HepG2 (cell line): ENCODE results near the gene GPR17. TPM values are rescaled to one million over a fixed set of nuclear protein-coding genes. Genes with fewer than 3 reads are reported as not detected.

ENCODE experiments used
- ADNP ChIP-seq: sonication (generic); formaldehyde crosslinking; IDR thresholded peaks from 2 replicates; pipeline ENCODE4 v1.4.0; 2020; ENCODE audit warnings: missing genetic modification reagents
- ELF1 ChIP-seq: sonication (generic); formaldehyde crosslinking; IDR thresholded peaks from 2 replicates; pipeline ENCODE4 v1.4.0; 2020; ENCODE audit warnings: missing genetic modification reagents
- FOXO1 ChIP-seq: sonication (generic); formaldehyde crosslinking; IDR thresholded peaks from 2 replicates; pipeline ENCODE4 v1.4.0; 2020; ENCODE audit warnings: missing genetic modification reagents
- GFI1 ChIP-seq: sonication (generic); formaldehyde crosslinking; IDR thresholded peaks from 2 replicates; pipeline ENCODE4 v1.5.0; 2020; ENCODE audit warnings: missing genetic modification reagents, mild to moderate bottlenecking, borderline replicate concordance
- KLF12 ChIP-seq: sonication (generic); formaldehyde crosslinking; IDR thresholded peaks from 2 replicates; pipeline ENCODE4 v1.4.0; 2020; ENCODE audit warnings: missing genetic modification reagents, borderline replicate concordance
- MAFK ChIP-seq, 2 experiments: IDR thresholded peaks in 1 of 2; conservative IDR thresholded peaks in 1 of 2; 2 replicates each; pipeline ENCODE4 v1.6.1; 2011; ENCODE audit warnings: improper control_type of control experiment in 2 of 2, low read length in 2 of 2
- NCOA5 ChIP-seq: sonication (generic); formaldehyde crosslinking; IDR thresholded peaks from 2 replicates; pipeline ENCODE4 v1.4.0; 2020; ENCODE audit warnings: missing genetic modification reagents
- PHF8 ChIP-seq: sonication (generic); formaldehyde crosslinking; IDR thresholded peaks from 2 replicates; pipeline ENCODE4 v1.5.0; 2020; ENCODE audit warnings: missing genetic modification reagents
- REL ChIP-seq: sonication (generic); formaldehyde crosslinking; conservative IDR thresholded peaks from 2 replicates; pipeline ENCODE4 v1.8.0; 2022; ENCODE audit warnings: mild to moderate bottlenecking, missing genetic modification reagents, moderate library complexity
- ZBTB8A ChIP-seq: sonication (generic); formaldehyde crosslinking; IDR thresholded peaks from 2 replicates; pipeline ENCODE4 v1.4.0; 2020; ENCODE audit warnings: mild to moderate bottlenecking, low read depth, missing genetic modification reagents, borderline replicate concordance
- ZFX ChIP-seq: sonication (generic); formaldehyde crosslinking; IDR thresholded peaks from 2 replicates; pipeline ENCODE4 v1.4.0; 2020; ENCODE audit warnings: mild to moderate bottlenecking, low read depth, missing genetic modification reagents, moderate library complexity
- ZKSCAN8 ChIP-seq: IDR thresholded peaks from 2 replicates; pipeline ENCODE4 v1.6.1; 2016; ENCODE audit warnings: borderline replicate concordance, missing genetic modification reagents, missing compliant biosample characterization
- ZNF317 ChIP-seq: sonication (generic); formaldehyde crosslinking; IDR thresholded peaks from 2 replicates; pipeline ENCODE4 v1.5.0; 2020; ENCODE audit warnings: mild to moderate bottlenecking, missing genetic modification reagents
- polyA plus RNA-seq, 8 experiments: library from polyadenylated mRNA; depleted of rRNA in 3 of 8; stranded (reverse) in 7 of 8; unstranded in 1 of 8; fragments of >200 nt; fragmentation: Illumina TruSeq in 4 of 8; extraction: Trizol in 4 of 8; gene quantifications; 2 replicates each; pipeline versions ENCODE4 v1.2.1 to v1.2.3, GENCODE V29; 2011 to 2016; ENCODE audit warnings: low read depth in 4 of 8, missing spikeins in 1 of 8, mixed read lengths in 1 of 8; ENCODE audit not compliant: insufficient read depth in 1 of 8
- total RNA-seq, 5 experiments: library from RNA; depleted of rRNA; stranded (reverse); fragments of >200 nt; fragmentation: Illumina TruSeq; extraction: Trizol; gene quantifications; 2 replicates each; pipeline ENCODE4 v1.2.3, GENCODE V29; 2016; ENCODE audit warnings: low read depth in 1 of 5
- TF ChIP-seq, protein P1 (sequence below): sonication (generic); formaldehyde crosslinking; IDR thresholded peaks from 2 replicates; pipeline ENCODE4 v1.8.0; 2022; ENCODE audit warnings: low read depth, missing genetic modification reagents
- TF ChIP-seq, protein P2 (sequence below): sonication (generic); formaldehyde crosslinking; IDR thresholded peaks from 2 replicates; pipeline ENCODE4 v1.4.0; 2020; ENCODE audit warnings: missing genetic modification reagents, borderline replicate concordance
- TF ChIP-seq, protein P3 (sequence below): sonication (generic); formaldehyde crosslinking; IDR thresholded peaks from 2 replicates; pipeline ENCODE4 v1.4.0; 2020; ENCODE audit warnings: mild to moderate bottlenecking, missing genetic modification reagents
- TF ChIP-seq, protein P4 (sequence below): sonication (generic); formaldehyde crosslinking; conservative IDR thresholded peaks from 2 replicates; pipeline ENCODE4 v1.8.1; 2023; ENCODE audit warnings: missing genetic modification reagents

Gene GPR17
- total and polyA plus RNA-seq, 2 of the 13 experiments (the other 11 are each of a cell fraction or from before 2014, with no cell fraction given): not detected

DNA sequence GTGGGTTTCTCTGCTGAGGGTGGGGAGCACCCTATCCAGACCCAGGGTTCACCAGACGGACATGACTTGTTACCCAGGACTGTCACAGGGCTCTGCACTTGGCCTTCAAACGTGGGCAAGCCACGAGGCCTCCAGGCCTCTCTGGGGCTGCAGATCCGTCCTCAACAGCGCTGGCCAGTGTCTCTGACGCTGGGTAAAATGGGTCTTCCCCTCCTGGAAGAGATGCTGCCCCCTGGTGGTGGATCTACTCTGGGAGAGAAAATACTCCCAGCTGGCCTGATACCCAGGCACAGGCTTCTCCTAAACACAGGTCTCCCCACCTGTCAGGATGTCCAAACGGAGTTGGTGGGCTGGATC, 3.7 kb downstream of the GPR17 start (continued):
- TF ChIP-seq, protein P1, sequence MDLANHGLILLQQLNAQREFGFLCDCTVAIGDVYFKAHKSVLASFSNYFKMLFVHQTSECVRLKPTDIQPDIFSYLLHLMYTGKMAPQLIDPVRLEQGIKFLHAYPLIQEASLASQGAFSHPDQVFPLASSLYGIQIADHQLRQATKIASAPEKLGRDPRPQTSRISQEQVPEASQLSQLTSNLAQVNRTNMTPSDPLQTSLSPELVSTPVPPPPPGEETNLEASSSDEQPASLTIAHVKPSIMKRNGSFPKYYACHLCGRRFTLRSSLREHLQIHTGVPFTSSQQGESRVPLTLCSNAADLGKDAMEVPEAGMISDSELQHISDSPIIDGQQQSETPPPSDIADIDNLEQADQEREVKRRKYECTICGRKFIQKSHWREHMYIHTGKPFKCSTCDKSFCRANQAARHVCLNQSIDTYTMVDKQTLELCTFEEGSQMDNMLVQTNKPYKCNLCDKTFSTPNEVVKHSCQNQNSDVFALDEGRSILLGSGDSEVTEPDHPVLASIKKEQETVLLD: no peak
- TF ChIP-seq KLF12 (CRISPR knock-in tag) (no peak), ZBTB8A (CRISPR knock-in tag) (no peak), GFI1 (CRISPR knock-in tag) (no peak), ZNF317 (CRISPR knock-in tag) (no peak), PHF8 (CRISPR knock-in tag) (0 out of 2 replicates have a peak, but pooled peaks have one; percentile 19), ADNP (CRISPR knock-in tag) (no peak), MAFK (conservative IDR thresholded peaks at IDR 0.05 in 1 of 2, IDR thresholded peaks at IDR 0.05 in 1 of 2; ENCODE audit: low read length in 2 of 2) (no peak), NCOA5 (CRISPR knock-in tag) (no peak), ELF1 (no peak), ZKSCAN8 (CRISPR knock-in tag) (no peak), FOXO1 (CRISPR knock-in tag) (no peak), ZFX (CRISPR knock-in tag) (peak; percentile 73), REL (CRISPR knock-in tag) (no peak)
- TF ChIP-seq, protein P2, sequence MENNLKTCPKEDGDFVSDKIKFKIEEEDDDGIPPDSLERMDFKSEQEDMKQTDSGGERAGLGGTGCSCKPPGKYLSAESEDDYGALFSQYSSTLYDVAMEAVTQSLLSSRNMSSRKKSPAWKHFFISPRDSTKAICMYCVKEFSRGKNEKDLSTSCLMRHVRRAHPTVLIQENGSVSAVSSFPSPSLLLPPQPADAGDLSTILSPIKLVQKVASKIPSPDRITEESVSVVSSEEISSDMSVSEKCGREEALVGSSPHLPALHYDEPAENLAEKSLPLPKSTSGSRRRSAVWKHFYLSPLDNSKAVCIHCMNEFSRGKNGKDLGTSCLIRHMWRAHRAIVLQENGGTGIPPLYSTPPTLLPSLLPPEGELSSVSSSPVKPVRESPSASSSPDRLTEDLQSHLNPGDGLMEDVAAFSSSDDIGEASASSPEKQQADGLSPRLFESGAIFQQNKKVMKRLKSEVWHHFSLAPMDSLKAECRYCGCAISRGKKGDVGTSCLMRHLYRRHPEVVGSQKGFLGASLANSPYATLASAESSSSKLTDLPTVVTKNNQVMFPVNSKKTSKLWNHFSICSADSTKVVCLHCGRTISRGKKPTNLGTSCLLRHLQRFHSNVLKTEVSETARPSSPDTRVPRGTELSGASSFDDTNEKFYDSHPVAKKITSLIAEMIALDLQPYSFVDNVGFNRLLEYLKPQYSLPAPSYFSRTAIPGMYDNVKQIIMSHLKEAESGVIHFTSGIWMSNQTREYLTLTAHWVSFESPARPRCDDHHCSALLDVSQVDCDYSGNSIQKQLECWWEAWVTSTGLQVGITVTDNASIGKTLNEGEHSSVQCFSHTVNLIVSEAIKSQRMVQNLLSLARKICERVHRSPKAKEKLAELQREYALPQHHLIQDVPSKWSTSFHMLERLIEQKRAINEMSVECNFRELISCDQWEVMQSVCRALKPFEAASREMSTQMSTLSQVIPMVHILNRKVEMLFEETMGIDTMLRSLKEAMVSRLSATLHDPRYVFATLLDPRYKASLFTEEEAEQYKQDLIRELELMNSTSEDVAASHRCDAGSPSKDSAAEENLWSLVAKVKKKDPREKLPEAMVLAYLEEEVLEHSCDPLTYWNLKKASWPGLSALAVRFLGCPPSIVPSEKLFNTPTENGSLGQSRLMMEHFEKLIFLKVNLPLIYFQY (CRISPR knock-in tag): peak; percentile 85
- TF ChIP-seq, protein P3, sequence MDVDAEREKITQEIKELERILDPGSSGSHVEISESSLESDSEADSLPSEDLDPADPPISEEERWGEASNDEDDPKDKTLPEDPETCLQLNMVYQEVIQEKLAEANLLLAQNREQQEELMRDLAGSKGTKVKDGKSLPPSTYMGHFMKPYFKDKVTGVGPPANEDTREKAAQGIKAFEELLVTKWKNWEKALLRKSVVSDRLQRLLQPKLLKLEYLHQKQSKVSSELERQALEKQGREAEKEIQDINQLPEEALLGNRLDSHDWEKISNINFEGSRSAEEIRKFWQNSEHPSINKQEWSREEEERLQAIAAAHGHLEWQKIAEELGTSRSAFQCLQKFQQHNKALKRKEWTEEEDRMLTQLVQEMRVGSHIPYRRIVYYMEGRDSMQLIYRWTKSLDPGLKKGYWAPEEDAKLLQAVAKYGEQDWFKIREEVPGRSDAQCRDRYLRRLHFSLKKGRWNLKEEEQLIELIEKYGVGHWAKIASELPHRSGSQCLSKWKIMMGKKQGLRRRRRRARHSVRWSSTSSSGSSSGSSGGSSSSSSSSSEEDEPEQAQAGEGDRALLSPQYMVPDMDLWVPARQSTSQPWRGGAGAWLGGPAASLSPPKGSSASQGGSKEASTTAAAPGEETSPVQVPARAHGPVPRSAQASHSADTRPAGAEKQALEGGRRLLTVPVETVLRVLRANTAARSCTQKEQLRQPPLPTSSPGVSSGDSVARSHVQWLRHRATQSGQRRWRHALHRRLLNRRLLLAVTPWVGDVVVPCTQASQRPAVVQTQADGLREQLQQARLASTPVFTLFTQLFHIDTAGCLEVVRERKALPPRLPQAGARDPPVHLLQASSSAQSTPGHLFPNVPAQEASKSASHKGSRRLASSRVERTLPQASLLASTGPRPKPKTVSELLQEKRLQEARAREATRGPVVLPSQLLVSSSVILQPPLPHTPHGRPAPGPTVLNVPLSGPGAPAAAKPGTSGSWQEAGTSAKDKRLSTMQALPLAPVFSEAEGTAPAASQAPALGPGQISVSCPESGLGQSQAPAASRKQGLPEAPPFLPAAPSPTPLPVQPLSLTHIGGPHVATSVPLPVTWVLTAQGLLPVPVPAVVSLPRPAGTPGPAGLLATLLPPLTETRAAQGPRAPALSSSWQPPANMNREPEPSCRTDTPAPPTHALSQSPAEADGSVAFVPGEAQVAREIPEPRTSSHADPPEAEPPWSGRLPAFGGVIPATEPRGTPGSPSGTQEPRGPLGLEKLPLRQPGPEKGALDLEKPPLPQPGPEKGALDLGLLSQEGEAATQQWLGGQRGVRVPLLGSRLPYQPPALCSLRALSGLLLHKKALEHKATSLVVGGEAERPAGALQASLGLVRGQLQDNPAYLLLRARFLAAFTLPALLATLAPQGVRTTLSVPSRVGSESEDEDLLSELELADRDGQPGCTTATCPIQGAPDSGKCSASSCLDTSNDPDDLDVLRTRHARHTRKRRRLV (CRISPR knock-in tag): no peak
- TF ChIP-seq, protein P4, sequence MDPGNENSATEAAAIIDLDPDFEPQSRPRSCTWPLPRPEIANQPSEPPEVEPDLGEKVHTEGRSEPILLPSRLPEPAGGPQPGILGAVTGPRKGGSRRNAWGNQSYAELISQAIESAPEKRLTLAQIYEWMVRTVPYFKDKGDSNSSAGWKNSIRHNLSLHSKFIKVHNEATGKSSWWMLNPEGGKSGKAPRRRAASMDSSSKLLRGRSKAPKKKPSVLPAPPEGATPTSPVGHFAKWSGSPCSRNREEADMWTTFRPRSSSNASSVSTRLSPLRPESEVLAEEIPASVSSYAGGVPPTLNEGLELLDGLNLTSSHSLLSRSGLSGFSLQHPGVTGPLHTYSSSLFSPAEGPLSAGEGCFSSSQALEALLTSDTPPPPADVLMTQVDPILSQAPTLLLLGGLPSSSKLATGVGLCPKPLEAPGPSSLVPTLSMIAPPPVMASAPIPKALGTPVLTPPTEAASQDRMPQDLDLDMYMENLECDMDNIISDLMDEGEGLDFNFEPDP (CRISPR knock-in tag): no peak
